Spleen (tissue), 7 donors: Measurements from ENCODE around the gene ACACB.

Experiments
- POLR2AphosphoS5 ChIP-seq, 3 donors: sonication (generic); formaldehyde crosslinking; IDR thresholded peaks; one replicate each; pipeline ENCODE4 v1.5.1; 2017; ENCODE audit warnings: antibody characterized with exemption in 3 of 3
- TF ChIP-seq, protein P1 (sequence below), 11 experiments: fragments of 200-600 bp in 7 of 11; fragments of 450-650 bp in 4 of 11; sonication (generic) in 4 of 11; IDR thresholded peaks in 8 of 11; conservative IDR thresholded peaks in 3 of 11; 1 replicate in 7 of 11; 2 replicates in 4 of 11; pipeline versions ENCODE4 v1.4.0 to v1.8.0; 2016 to 2021; ENCODE audit warnings: antibody characterized with exemption in 11 of 11, inconsistent platforms in 4 of 11, mild to moderate bottlenecking in 1 of 11
- donor health status: DM: no; HTN: no; CAD: no; lungs with moderate emphysema.
- donor health status: DM: no; HTN: no; CAD: no.
- donor health status: DM: no; HTN: no; CAD: no.

DNA sequence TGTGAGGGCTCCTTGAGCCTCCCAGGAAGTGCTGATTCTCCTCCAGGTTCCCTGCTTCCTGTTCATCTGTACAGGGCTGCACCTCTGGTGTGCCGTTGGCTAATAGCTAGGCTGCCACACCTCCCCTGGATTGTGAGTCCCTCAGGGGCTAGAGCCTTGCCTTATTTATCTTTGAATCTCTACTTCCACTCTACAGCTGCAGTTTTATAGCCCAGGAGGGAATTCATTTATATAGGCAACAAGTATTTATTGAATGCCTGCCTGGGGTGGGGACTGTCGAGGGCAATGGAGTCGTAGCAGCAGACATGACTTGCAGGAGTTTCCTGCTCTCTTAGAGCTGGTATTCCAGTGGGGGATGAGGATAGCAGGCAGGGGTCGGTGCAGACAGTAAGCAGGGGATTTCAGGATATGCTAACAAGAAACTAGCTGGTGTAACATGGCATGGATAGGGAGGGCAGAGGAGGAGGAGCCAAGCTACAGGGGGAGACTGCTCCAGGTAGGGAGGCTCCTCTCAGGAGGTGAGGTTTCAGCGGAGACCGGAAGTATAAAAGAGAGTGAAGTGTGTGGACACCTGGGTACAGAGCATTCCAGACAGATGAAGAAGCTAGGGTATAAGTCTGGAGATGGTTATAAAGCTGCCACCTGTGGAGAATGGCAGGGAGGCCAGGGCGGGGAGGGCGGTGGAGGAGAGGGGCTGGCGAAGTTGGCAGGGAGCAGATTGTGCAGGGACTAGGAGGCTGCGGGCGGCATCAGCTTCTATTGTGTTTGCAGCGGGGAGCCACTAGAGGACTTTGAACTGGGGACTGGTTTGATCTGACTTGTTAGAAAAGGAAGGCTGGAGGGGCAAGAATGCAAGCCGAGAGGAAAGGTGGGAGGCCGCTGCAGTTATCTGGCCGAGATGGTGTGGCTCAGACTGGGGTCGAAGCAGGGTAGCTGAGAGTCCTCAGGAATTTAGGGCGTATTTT, 46.8 kb upstream of the ACACB start:
- TF ChIP-seq POLR2AphosphoS5 (IDR thresholded peaks at IDR 0.05) = no peak
- TF ChIP-seq, protein P1, sequence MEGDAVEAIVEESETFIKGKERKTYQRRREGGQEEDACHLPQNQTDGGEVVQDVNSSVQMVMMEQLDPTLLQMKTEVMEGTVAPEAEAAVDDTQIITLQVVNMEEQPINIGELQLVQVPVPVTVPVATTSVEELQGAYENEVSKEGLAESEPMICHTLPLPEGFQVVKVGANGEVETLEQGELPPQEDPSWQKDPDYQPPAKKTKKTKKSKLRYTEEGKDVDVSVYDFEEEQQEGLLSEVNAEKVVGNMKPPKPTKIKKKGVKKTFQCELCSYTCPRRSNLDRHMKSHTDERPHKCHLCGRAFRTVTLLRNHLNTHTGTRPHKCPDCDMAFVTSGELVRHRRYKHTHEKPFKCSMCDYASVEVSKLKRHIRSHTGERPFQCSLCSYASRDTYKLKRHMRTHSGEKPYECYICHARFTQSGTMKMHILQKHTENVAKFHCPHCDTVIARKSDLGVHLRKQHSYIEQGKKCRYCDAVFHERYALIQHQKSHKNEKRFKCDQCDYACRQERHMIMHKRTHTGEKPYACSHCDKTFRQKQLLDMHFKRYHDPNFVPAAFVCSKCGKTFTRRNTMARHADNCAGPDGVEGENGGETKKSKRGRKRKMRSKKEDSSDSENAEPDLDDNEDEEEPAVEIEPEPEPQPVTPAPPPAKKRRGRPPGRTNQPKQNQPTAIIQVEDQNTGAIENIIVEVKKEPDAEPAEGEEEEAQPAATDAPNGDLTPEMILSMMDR (IDR thresholded peaks at IDR 0.05 in 8 of 11, conservative IDR thresholded peaks at IDR 0.05 in 3 of 11) = no peak
